ENCODE data around the gene NEO1.

Gene NEO1

GRCh38 chr15:73319460-73320245 is 267.4 kb downstream of the NEO1 start:
- DNase-seq (ENCODE audit: extremely low read depth, low read depth) = no peak

GRCh38 chr15:73320619-73321180 is 268.4 kb downstream of the NEO1 start:
- TF ChIP-seq CTCF (IDR thresholded peaks at IDR 0.05; ENCODE audit: low read depth, low read length) = no peak
- DNase-seq (ENCODE audit: extremely low read depth, low read depth) = no peak

More at GRCh38 chr15:73319460-73320245, 267.4 kb downstream of the NEO1 start:
- TF ChIP-seq CTCF (IDR thresholded peaks at IDR 0.05; ENCODE audit: low read depth, low read length) = no peak

- TF ChIP-seq CTCF (IDR thresholded peaks at IDR 0.05; ENCODE audit: low read depth, low read length) = no peak
- no peak for DNase-seq (ENCODE audit: extremely low read depth, low read depth)
These were observed 269.5 kb downstream of the NEO1 start for GRCh38 chr15:73321496-73322450.

GRCh38 chr15:73322665-73323373 is 270.6 kb downstream of the NEO1 start:
- TF ChIP-seq CTCF (IDR thresholded peaks at IDR 0.05; ENCODE audit: low read depth, low read length) = no peak
- DNase-seq (ENCODE audit: extremely low read depth, low read depth) = no peak

GRCh38 chr15:73323374-73323955 is 271.2 kb downstream of the NEO1 start:
- TF ChIP-seq CTCF (IDR thresholded peaks at IDR 0.05; ENCODE audit: low read depth, low read length) = no peak

GRCh38 chr15:73323956-73324355 is 271.7 kb downstream of the NEO1 start:
- no peak for DNase-seq (ENCODE audit: extremely low read depth, low read depth)
- TF ChIP-seq CTCF (IDR thresholded peaks at IDR 0.05; ENCODE audit: low read depth, low read length) = no peak

More at GRCh38 chr15:73323374-73323955, 271.2 kb downstream of the NEO1 start:
- no peak for DNase-seq (ENCODE audit: extremely low read depth, low read depth)
